HL-60 (cell line): Measurements from ENCODE around the gene SEPTIN2.

ENCODE experiments used
- POLR2AphosphoS5 ChIP-seq: IDR thresholded peaks from 2 replicates; pipeline ENCODE4 v1.6.1; 2012; ENCODE audit warnings: low read depth
- TF ChIP-seq, protein P1 (sequence below): IDR thresholded peaks from one replicate; pipeline ENCODE4 v1.5.1; 2011; ENCODE audit warnings: low read length, control low read depth, inconsistent platforms; ENCODE audit not compliant: insufficient read depth
- TF ChIP-seq, protein P2 (sequence below): IDR thresholded peaks from 2 replicates; pipeline ENCODE4 v1.6.1; 2012; ENCODE audit warnings: low read depth; ENCODE audit not compliant: insufficient replicate concordance

DNA sequence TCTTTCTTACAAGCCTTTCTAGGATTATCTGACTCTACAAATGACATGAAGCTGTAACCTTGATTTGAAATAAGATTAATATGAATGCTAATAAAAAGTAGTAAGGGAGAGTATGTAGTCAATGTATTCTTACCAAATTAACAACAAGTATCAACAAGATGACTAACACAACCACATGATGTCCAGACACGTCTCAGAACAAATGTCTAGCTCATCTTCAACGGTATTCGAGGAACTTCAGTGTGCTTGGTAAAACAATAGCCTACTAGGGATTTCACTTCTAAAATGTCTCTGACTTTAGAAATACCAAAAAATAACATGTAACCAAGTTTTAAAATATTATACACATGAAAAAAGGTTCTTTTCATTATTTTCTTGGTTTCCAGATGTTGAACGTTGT is 3.6 kb upstream of the SEPTIN2 start:
- TF ChIP-seq, protein P1, sequence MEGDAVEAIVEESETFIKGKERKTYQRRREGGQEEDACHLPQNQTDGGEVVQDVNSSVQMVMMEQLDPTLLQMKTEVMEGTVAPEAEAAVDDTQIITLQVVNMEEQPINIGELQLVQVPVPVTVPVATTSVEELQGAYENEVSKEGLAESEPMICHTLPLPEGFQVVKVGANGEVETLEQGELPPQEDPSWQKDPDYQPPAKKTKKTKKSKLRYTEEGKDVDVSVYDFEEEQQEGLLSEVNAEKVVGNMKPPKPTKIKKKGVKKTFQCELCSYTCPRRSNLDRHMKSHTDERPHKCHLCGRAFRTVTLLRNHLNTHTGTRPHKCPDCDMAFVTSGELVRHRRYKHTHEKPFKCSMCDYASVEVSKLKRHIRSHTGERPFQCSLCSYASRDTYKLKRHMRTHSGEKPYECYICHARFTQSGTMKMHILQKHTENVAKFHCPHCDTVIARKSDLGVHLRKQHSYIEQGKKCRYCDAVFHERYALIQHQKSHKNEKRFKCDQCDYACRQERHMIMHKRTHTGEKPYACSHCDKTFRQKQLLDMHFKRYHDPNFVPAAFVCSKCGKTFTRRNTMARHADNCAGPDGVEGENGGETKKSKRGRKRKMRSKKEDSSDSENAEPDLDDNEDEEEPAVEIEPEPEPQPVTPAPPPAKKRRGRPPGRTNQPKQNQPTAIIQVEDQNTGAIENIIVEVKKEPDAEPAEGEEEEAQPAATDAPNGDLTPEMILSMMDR: no peak
- TF ChIP-seq POLR2AphosphoS5: no peak
- TF ChIP-seq, protein P2, sequence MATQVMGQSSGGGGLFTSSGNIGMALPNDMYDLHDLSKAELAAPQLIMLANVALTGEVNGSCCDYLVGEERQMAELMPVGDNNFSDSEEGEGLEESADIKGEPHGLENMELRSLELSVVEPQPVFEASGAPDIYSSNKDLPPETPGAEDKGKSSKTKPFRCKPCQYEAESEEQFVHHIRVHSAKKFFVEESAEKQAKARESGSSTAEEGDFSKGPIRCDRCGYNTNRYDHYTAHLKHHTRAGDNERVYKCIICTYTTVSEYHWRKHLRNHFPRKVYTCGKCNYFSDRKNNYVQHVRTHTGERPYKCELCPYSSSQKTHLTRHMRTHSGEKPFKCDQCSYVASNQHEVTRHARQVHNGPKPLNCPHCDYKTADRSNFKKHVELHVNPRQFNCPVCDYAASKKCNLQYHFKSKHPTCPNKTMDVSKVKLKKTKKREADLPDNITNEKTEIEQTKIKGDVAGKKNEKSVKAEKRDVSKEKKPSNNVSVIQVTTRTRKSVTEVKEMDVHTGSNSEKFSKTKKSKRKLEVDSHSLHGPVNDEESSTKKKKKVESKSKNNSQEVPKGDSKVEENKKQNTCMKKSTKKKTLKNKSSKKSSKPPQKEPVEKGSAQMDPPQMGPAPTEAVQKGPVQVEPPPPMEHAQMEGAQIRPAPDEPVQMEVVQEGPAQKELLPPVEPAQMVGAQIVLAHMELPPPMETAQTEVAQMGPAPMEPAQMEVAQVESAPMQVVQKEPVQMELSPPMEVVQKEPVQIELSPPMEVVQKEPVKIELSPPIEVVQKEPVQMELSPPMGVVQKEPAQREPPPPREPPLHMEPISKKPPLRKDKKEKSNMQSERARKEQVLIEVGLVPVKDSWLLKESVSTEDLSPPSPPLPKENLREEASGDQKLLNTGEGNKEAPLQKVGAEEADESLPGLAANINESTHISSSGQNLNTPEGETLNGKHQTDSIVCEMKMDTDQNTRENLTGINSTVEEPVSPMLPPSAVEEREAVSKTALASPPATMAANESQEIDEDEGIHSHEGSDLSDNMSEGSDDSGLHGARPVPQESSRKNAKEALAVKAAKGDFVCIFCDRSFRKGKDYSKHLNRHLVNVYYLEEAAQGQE: no peak
